CD4-positive, CD25-positive, alpha-beta regulatory T cell (primary cell): Measurements from ENCODE around the gene FXYD2. TPM values are rescaled to one million over a fixed set of nuclear protein-coding genes. Genes with fewer than 3 reads are reported as not detected.

Source experiments
- ATAC-seq, 2 donors: fragments of 150-1000 bp; cut with Tn5 transposase; one replicate each; pipeline ENCODE4 v1.10.0; 2021; ENCODE audit warnings: low read depth in 2 of 2, moderate number of reproducible peaks in 2 of 2, moderate library complexity in 1 of 2
- DNase-seq, 3 donors: peaks; one replicate each; pipeline versions ENCODE4 v3.0.0 to v3.0.0-alpha.2; 2012 to 2022; ENCODE audit warnings: mixed read lengths in 1 of 3
- H3K27ac ChIP-seq: one replicate; pipeline ENCODE4 v1.7.0; 2013; ENCODE audit warnings: mild to moderate bottlenecking, low read length; ENCODE audit not compliant: insufficient read depth, poor library complexity, severe bottlenecking
- H3K27me3 ChIP-seq: one replicate; pipeline ENCODE4 v1.7.0; 2013; ENCODE audit warnings: low read length; ENCODE audit not compliant: control insufficient read depth, insufficient read depth
- H3K36me3 ChIP-seq: one replicate; pipeline ENCODE4 v1.7.0; 2013; ENCODE audit warnings: mild to moderate bottlenecking, low read length, moderate library complexity; ENCODE audit not compliant: control insufficient read depth, insufficient read depth
- H3K4me1 ChIP-seq: 2 replicates; pipeline ENCODE4 v1.7.0; 2013; ENCODE audit warnings: mild to moderate bottlenecking, low read length; ENCODE audit not compliant: insufficient read depth, control insufficient read depth, poor library complexity, severe bottlenecking
- H3K4me3 ChIP-seq: one replicate; pipeline ENCODE4 v1.7.0; 2013; ENCODE audit warnings: low read depth, mild to moderate bottlenecking, low read length, moderate library complexity
- H3K9me3 ChIP-seq, 2 experiments: 1 replicate in 1 of 2; 2 replicates in 1 of 2; pipeline ENCODE4 v1.7.0; 2013; ENCODE audit warnings: low read length in 2 of 2, mild to moderate bottlenecking in 1 of 2, moderate library complexity in 1 of 2; ENCODE audit not compliant: control insufficient read depth in 2 of 2
- H3K27ac Mint-ChIP-seq, 3 donors: one replicate each; pipeline ENCODE4 v1.8.0; 2020 to 2022; ENCODE audit warnings: mild to moderate bottlenecking in 3 of 3, mixed read lengths in 3 of 3, moderate library complexity in 2 of 3
- H3K27me3 Mint-ChIP-seq: one replicate; pipeline ENCODE4 v1.8.0; 2022; ENCODE audit warnings: mild to moderate bottlenecking, mixed read lengths
- H3K36me3 Mint-ChIP-seq: one replicate; pipeline ENCODE4 v1.8.0; 2020; ENCODE audit warnings: mixed read lengths
- H3K4me1 Mint-ChIP-seq, 4 donors: one replicate each; pipeline ENCODE4 v1.8.0; 2020 to 2022; ENCODE audit warnings: mixed read lengths in 4 of 4, mild to moderate bottlenecking in 1 of 4
- H3K4me3 Mint-ChIP-seq, 4 donors: one replicate each; pipeline ENCODE4 v1.8.0; 2020 to 2022; ENCODE audit warnings: mild to moderate bottlenecking in 4 of 4, mixed read lengths in 4 of 4, moderate library complexity in 3 of 4
- H3K9me3 Mint-ChIP-seq, 7 donors: one replicate each; pipeline ENCODE4 v1.8.0; 2020 to 2022; ENCODE audit warnings: mixed read lengths in 7 of 7, mild to moderate bottlenecking in 3 of 7, moderate library complexity in 2 of 7
- polyA plus RNA-seq, 4 donors: library from polyadenylated mRNA; unstranded; fragments of 300-500 nt; fragmentation: Illumina TruSeq; gene quantifications; one replicate each; pipeline ENCODE4 v1.2.3, GENCODE V29; 2021
- total RNA-seq: library from RNA; stranded (reverse); gene quantifications from one replicate; pipeline ENCODE4 v1.2.3, GENCODE V29; 2022

Gene FXYD2
- total and polyA plus RNA-seq, 5 donors from 2014 or later, result 4.0 to 88.9 (median 71.8) TPM

DNA sequence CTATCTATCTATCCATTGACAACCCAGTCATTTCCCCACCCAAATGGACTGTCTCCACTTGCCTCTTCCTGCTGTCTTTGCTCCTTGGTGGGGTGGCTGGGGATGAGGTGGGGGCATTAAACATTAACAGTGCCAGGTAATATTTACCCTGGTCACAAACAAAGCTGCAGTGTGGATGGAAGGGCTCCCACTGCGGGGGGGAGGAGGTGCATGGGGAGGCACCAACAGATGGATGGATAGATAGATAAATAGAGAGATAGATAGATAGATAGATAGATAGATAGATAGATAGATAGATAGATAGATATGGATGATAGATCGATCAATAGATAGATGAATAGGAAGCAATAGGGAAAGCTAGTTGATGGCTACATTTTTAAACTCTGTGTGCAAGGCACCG lies 2.3 kb upstream of the FXYD2 start:
- H3K9me3 Mint-ChIP-seq, result no peaks in the 10 kb centered on the region
- Histone ChIP-seq H3K27me3 (no peaks in the 10 kb centered on the region), H3K27ac (no peak overlapping the region), H3K36me3 (no peaks in the 10 kb centered on the region), H3K9me3 (no peaks in the 10 kb centered on the region), H3K4me3 (no peak overlapping the region), H3K4me1 (peaks cover 66% of the 10 kb centered on the region)
- peaks cover 5 to 90% (median 34%) of the 10 kb centered on the region in 4 donors for H3K4me1 Mint-ChIP-seq
- no peaks in the 10 kb centered on the region for H3K36me3 Mint-ChIP-seq
- DNase-seq, result no peak
- H3K27ac Mint-ChIP-seq, result peak overlapping the region; percentile 39 to 94 (median 79)
- H3K27me3 Mint-ChIP-seq, result no peaks in the 10 kb centered on the region
- ATAC-seq, result no peak
- peak overlapping the region in 3 of 4 donors; percentile 34 to 81 (median 41) for H3K4me3 Mint-ChIP-seq

DNA sequence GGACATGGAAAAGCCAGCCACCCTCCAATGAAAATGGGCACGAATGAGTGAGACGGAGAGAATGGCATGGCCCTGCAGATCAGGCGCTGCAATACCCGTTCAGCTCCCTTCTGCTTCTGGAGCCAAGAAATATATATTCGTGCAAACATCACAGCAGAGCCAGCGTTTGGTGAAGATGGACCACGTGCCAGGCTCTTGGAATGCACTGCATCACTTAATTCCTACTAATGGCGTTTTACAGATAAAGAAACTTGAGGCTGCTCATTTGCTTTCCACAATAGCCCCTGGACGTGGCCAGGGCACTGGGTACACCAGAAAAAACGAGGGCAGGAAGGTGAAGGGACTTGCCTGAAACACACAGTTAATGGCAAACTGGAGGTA lies 1.6 kb upstream of the FXYD2 start:
- no peaks in the 10 kb centered on the region for H3K9me3 ChIP-seq
- peaks cover 64% of the 10 kb centered on the region for H3K4me1 ChIP-seq
- H3K27me3 ChIP-seq, result no peaks in the 10 kb centered on the region
- no peak overlapping the region for H3K4me3 ChIP-seq
- Mint-ChIP-seq H3K4me1 (peaks cover 5 to 88% (median 33%) of the 10 kb centered on the region in 4 donors), H3K9me3 (no peaks in the 10 kb centered on the region), H3K36me3 (no peaks in the 10 kb centered on the region), H3K27me3 (no peaks in the 10 kb centered on the region), H3K27ac (peak overlapping the region; percentile 39 to 94 (median 79)), H3K4me3 (peak overlapping the region in 3 of 4 donors; percentile 0 to 65 (median 46))
- no peaks in the 10 kb centered on the region for H3K36me3 ChIP-seq
- DNase-seq (no peak), ATAC-seq (no peak)
- no peak overlapping the region for H3K27ac ChIP-seq

DNA sequence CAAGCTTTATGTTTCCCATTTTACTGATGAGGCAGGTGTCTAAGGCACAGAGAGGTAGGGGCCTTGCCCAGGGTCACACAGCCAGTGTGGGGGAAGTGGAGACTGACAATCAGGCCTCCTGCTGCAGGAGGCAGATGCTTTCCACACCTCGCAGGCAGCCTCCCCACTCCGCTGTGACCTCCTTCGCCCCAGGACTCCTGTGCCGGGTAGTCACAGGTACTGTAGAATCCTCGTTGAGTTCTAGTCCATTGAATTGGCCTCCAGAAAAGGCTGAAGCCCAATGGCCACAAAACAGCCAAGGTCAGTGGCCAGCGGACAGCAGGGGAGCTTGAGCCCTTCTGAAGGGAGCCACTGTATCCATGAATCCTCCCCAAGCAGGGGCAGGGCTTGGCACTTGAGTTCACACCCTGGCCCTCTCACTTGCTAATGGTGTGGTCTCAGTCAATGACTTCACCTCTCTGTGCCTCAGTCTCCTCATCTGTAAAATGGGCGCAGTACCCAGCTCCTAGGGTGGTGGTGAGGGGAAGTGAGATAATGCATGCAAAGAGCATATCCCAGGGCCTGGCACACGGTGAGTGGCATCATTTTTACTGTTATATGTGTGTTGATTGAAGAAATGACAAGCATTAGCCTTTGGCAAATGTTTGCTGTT lies 1.1 kb upstream of the FXYD2 start:
- H3K27me3 Mint-ChIP-seq, result no peaks in the 10 kb centered on the region
- no peak overlapping the region for H3K27ac ChIP-seq
- peaks cover 5 to 82% (median 28%) of the 10 kb centered on the region in 4 donors for H3K4me1 Mint-ChIP-seq
- H3K4me3 Mint-ChIP-seq, result peak overlapping the region in 3 of 4 donors; percentile 0 to 65 (median 10)
- H3K36me3 Mint-ChIP-seq, result no peaks in the 10 kb centered on the region
- no peaks in the 10 kb centered on the region for H3K36me3 ChIP-seq
- H3K27me3 ChIP-seq, result no peaks in the 10 kb centered on the region
- DNase-seq (no peak), ATAC-seq (no peak)
- H3K9me3 Mint-ChIP-seq, result no peaks in the 10 kb centered on the region
- H3K27ac Mint-ChIP-seq, result peak overlapping the region; percentile 71 to 88 (median 79)
- peaks cover 59% of the 10 kb centered on the region for H3K4me1 ChIP-seq
- H3K9me3 ChIP-seq, result no peaks in the 10 kb centered on the region
- H3K4me3 ChIP-seq, result no peak overlapping the region

DNA sequence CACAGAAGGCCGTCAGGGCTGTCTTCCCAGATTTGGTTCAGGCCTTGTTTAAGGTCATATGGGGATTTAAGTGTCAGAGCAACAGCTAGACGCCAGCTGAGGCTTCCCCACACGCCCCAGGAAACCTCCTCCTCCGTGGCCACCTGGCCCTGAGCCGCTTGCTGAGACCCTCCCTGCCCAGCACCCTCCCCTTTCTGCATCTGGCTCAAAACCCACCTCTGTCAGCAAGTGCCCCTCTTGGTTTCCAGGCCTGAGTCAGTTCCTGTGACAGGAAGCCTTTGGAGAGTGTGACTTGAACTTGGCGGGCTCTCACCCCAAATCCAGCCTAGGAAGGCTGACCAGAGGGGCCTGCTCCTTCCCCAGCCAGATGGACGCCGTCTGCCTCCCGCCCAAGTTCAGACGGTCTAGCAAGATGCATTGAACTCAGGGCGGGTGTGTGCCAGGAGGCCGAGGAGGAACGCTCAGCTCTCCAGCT lies 561 bp downstream of the FXYD2 start:
- no peak for ATAC-seq
- H3K4me3 ChIP-seq, result no peak overlapping the region
- peak overlapping the region; percentile 67 for H3K27ac ChIP-seq
- peaks cover 47% of the 10 kb centered on the region for H3K4me1 ChIP-seq
- Mint-ChIP-seq H3K27me3 (no peaks in the 10 kb centered on the region), H3K4me3 (peak overlapping the region; percentile 57 to 82 (median 72)), H3K27ac (peak overlapping the region; percentile 73 to 92 (median 76)), H3K4me1 (peaks cover 5 to 71% (median 23%) of the 10 kb centered on the region in 4 donors), H3K36me3 (no peaks in the 10 kb centered on the region), H3K9me3 (no peaks in the 10 kb centered on the region)
- H3K27me3 ChIP-seq, result no peaks in the 10 kb centered on the region
- DNase-seq, result no peak
- H3K36me3 ChIP-seq, result no peaks in the 10 kb centered on the region
- H3K9me3 ChIP-seq, result no peaks in the 10 kb centered on the region

DNA sequence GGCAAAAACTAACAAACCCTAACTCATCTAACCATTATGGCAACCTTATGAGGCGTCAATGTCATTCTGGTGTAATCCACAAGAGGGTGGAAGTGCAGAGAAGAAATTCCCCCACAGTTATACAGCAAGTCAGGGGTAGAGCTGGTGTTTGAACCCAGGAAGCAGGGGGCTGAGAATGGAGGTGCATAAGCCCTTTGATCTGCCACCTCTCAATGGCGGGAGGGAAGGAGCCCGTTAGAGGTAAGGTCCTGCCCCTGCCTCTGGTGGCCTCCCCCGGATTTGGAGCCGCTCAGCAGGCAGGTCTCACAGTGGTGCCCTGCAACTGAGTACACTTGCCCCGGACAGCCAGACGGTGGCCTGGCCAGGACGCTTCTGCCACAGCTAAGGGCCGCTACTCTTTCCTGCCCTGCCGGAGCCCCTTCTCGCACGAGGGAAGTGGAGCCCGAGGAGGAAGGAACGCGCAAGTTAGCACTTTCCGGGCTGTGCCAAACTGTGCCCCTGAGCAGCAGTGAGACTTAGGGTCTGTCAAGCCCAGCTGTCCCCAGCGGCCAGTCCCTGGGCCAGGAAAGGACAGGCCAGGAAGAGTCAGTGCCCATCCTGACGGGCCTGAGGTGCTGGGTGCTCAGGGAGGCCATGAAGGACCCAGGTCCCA lies 1.1 kb downstream of the FXYD2 start:
- no peak overlapping the region for H3K4me3 ChIP-seq
- no peaks in the 10 kb centered on the region for H3K9me3 ChIP-seq
- DNase-seq (peak; percentile 18 to 75 (median 63)), ATAC-seq (peak; percentile 45 to 72)
- no peaks in the 10 kb centered on the region for H3K27me3 Mint-ChIP-seq
- H3K27ac Mint-ChIP-seq, result peak overlapping the region; percentile 66 to 92 (median 73)
- peak overlapping the region; percentile 67 for H3K27ac ChIP-seq
- no peaks in the 10 kb centered on the region for H3K36me3 ChIP-seq
- H3K27me3 ChIP-seq, result no peaks in the 10 kb centered on the region
- no peaks in the 10 kb centered on the region for H3K9me3 Mint-ChIP-seq
- H3K4me1 ChIP-seq, result peaks cover 42% of the 10 kb centered on the region
- peaks cover 5 to 67% (median 23%) of the 10 kb centered on the region in 4 donors for H3K4me1 Mint-ChIP-seq
- peak overlapping the region in 3 of 4 donors; percentile 57 to 82 (median 67) for H3K4me3 Mint-ChIP-seq
- no peaks in the 10 kb centered on the region for H3K36me3 Mint-ChIP-seq

DNA sequence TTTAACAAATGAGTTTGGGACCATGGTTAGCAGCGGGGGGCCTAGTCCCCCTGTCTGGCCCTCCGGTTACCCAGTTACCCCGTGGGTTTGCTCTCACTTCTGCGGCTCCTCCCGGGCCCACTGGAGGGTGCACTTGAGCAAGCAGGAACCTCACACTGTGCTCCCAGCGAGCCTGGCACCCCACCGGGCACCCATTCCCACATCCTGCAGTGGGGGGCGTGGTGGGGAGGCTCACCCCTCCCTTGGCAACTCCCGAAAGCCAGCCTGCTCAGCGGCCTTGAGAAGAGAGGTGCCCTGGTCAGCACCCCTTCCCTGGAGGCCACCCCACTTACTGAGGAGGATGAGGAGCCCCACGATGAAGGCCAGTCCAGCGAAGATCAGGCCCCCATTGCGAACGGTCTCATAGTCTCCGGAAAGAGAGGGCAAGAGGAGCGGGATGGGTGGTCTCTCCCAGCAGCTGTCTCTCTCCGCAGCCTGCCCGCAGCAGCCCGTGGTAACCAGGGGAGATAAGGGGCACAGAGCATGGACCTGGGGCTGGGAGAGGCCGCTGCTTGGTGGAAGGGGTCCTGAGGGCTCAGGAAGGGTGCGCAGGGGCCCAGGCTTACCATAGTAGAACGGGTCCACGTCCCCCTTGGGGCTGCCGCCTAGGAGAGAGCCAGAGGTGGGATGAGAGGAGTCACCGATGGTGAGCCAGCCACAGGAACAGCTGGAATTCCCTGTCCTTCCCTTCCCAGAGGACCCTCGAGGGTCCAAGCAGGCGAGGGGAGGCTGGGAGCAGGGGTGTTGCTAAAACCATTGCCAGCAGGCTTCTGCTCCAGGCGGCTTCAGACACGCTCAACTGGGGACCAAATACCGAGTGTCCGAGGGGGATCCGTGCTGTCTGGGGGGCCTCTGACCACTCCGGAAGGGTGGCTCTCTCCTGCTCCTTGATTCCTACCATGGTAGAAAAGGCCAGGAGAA lies 2.2 kb downstream of the FXYD2 start:
- H3K4me1 Mint-ChIP-seq, result peaks cover 11 to 68% (median 23%) of the 10 kb centered on the region in 4 donors
- H3K4me1 ChIP-seq, result peaks cover 42% of the 10 kb centered on the region
- H3K27me3 ChIP-seq, result no peaks in the 10 kb centered on the region
- no peaks in the 10 kb centered on the region for H3K9me3 ChIP-seq
- no peaks in the 10 kb centered on the region for H3K36me3 Mint-ChIP-seq
- H3K4me3 ChIP-seq, result no peak overlapping the region
- H3K27ac Mint-ChIP-seq, result peak overlapping the region in 2 of 3 donors; percentile 48 to 73
- ATAC-seq, result no peak
- peak overlapping the region in 1 of 4 donors; percentile 47 for H3K4me3 Mint-ChIP-seq
- H3K36me3 ChIP-seq, result no peaks in the 10 kb centered on the region
- no peaks in the 10 kb centered on the region for H3K27me3 Mint-ChIP-seq
- DNase-seq, result peak in 2 of 3 donors; percentile 42 to 44
- peak overlapping the region; percentile 67 for H3K27ac ChIP-seq
- H3K9me3 Mint-ChIP-seq, result no peaks in the 10 kb centered on the region

DNA sequence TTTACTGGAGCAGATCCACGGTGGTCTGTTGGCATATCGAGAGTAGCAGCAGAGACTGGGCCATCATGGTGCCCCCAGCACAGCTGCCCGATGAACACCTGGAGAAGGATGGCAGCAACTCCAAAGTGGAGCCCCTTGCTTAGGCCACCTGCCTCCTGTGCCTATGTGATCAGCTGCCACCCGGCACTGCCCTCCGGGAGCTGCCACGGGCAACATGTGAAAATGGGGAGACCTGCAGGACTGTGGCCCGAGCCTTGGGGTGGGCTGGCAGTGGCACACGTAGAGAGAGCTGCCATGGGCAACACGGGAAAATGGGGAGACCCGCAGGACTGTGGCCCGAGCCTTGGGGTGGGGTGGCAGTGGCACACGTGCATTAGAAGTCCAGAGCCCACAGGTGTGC lies 3.1 kb downstream of the FXYD2 start:
- Mint-ChIP-seq H3K4me1 (peaks cover 11 to 66% (median 22%) of the 10 kb centered on the region in 4 donors), H3K9me3 (no peaks in the 10 kb centered on the region), H3K36me3 (no peaks in the 10 kb centered on the region), H3K27me3 (no peaks in the 10 kb centered on the region), H3K4me3 (no peak overlapping the region), H3K27ac (no peak overlapping the region)
- Histone ChIP-seq H3K4me3 (no peak overlapping the region), H3K36me3 (no peaks in the 10 kb centered on the region), H3K9me3 (no peaks in the 10 kb centered on the region), H3K27ac (no peak overlapping the region), H3K4me1 (peaks cover 49% of the 10 kb centered on the region), H3K27me3 (no peaks in the 10 kb centered on the region)
- DNase-seq, result no peak
- ATAC-seq, result no peak
